ENCODE results near the gene TAC4. TPM values are rescaled to one million over a fixed set of nuclear protein-coding genes. Genes with fewer than 3 reads are reported as not detected.

TAC4 gene
- total and polyA plus RNA-seq, 10 of the 15 experiments (the other 5 are each of a cell fraction or from before 2014, with no cell fraction given): not detected

GRCh38 chr17:49839455-49839854, 8.4 kb downstream of the TAC4 start:
- intact Hi-C loops (cut with micrococcal nuclease; ENCODE audit: unreplicated experiment) (no loop called here), in situ Hi-C loops (cut with MboI) (no loop called here)
- 93% methylated on average over 5 of the region's 5 CpGs for WGBS (ENCODE audit: insufficient coverage, insufficient replicate concordance, low lambda C conversion rate, missing lambda C conversion rate)
- no peak overlapping the region for H3K9ac ChIP-seq (ENCODE audit: control insufficient read depth, insufficient read depth, low read length)
- no peak overlapping the region for H3K27ac ChIP-seq (ENCODE audit: control insufficient read depth, insufficient read depth)
- TF ChIP-seq RB1 (IDR thresholded peaks at IDR 0.05; ENCODE audit: borderline replicate concordance) (no peak), TCF3 (IDR thresholded peaks at IDR 0.05; ENCODE audit: borderline replicate concordance, insufficient read depth, low read depth, low read length) (no peak), CBX3 (IDR thresholded peaks at IDR 0.05; ENCODE audit: borderline replicate concordance, low read depth) (no peak), NFXL1 (IDR thresholded peaks at IDR 0.05; ENCODE audit: borderline replicate concordance) (no peak)
- no peaks in the 10 kb centered on the region for H3K79me2 ChIP-seq (ENCODE audit: control insufficient read depth, insufficient read depth, low read length)
- CTCF ChIA-PET: interaction anchor here (0.5 kb wide), 1 partner anchor 269 kb away, joined by 3 read pairs; no protein-coding TSS in a partner anchor
- no peaks in the 10 kb centered on the region for H3K9me3 ChIP-seq (replicated peaks; ENCODE audit: control insufficient read depth, insufficient read depth, low read length)
- SMC1A ChIA-PET (ENCODE audit: uncharacterized antibody, unreplicated experiment): no interaction called here
- no peak overlapping the region for H2AFZ ChIP-seq (ENCODE audit: control insufficient read depth, low read depth, low read length)
- RAD21 ChIA-PET (ENCODE audit: unreplicated experiment): no interaction called here
- no peaks in the 10 kb centered on the region for H3K27me3 ChIP-seq (replicated peaks in 1 of 2; ENCODE audit: control insufficient read depth in 2 of 2, insufficient read depth in 2 of 2, low read length in 1 of 2)
- ATAC-seq (no peak), FAIRE-seq (no peak), DNase-seq (ENCODE audit: low read depth, low spot score) (no peak)
- no TSS peak for BruUV-seq (replicated peaks)
- H4K20me1 ChIP-seq (ENCODE audit: control insufficient read depth, insufficient read depth): no peaks in the 10 kb centered on the region
- POLR2A ChIA-PET: no interaction called here
- H3K4me3 ChIP-seq: no peak overlapping the region
- no peaks in the 10 kb centered on the region for H3K4me1 ChIP-seq (ENCODE audit: control insufficient read depth, insufficient read depth, low read length)
- H3K4me2 ChIP-seq (ENCODE audit: control insufficient read depth, insufficient read depth): no peak overlapping the region
- H3K36me3 ChIP-seq (ENCODE audit: control insufficient read depth in 2 of 2, insufficient read depth in 2 of 2, low read length in 1 of 2): no peaks in the 10 kb centered on the region

- no peak overlapping the region for H3K4me2 ChIP-seq (ENCODE audit: control insufficient read depth, insufficient read depth)
- FAIRE-seq (no peak), DNase-seq (ENCODE audit: low read depth, low spot score) (no peak), ATAC-seq (peak; percentile 48)
- no peaks in the 10 kb centered on the region for H3K79me2 ChIP-seq (ENCODE audit: control insufficient read depth, insufficient read depth, low read length)
- SMC1A ChIA-PET (ENCODE audit: uncharacterized antibody, unreplicated experiment): no interaction called here
- H3K4me3 ChIP-seq: no peak overlapping the region
- no peaks in the 10 kb centered on the region for H3K9me3 ChIP-seq (replicated peaks; ENCODE audit: control insufficient read depth, insufficient read depth, low read length)
- CTCF ChIA-PET: interaction anchor here (0.6 kb wide), 1 partner anchor 272 kb away, joined by 3 read pairs; no protein-coding TSS in a partner anchor
- TF ChIP-seq BHLHE40 (IDR thresholded peaks at IDR 0.05; ENCODE audit: borderline replicate concordance in 1 of 2, low read depth in 2 of 2, low read length in 1 of 2) (peak in 1 of 2 experiments; percentile 34; a peak in 1 of 4 replicates), NFYA (IDR thresholded peaks at IDR 0.05; ENCODE audit: borderline replicate concordance, low read depth, low read length) (no peak), IKZF2 (IDR thresholded peaks at IDR 0.05) (no peak), RUNX3 (IDR thresholded peaks at IDR 0.05; ENCODE audit: low read length) (no peak), EP300 (IDR thresholded peaks at IDR 0.05; ENCODE audit: borderline replicate concordance in 1 of 2, control insufficient read depth in 1 of 2, low read depth in 2 of 2, low read length in 2 of 2) (no peak), MEF2B (IDR thresholded peaks at IDR 0.05; ENCODE audit: partially characterized antibody, poor library complexity, severe bottlenecking) (peak; percentile 25)
- no peak overlapping the region for H2AFZ ChIP-seq (ENCODE audit: control insufficient read depth, low read depth, low read length)
- H3K27ac ChIP-seq (ENCODE audit: control insufficient read depth, insufficient read depth): no peak overlapping the region
- in situ Hi-C loops (cut with MboI): no loop called here
- no peaks in the 10 kb centered on the region for H3K27me3 ChIP-seq (replicated peaks in 1 of 2; ENCODE audit: control insufficient read depth in 2 of 2, insufficient read depth in 2 of 2, low read length in 1 of 2)
- WGBS (ENCODE audit: insufficient coverage, insufficient replicate concordance, low lambda C conversion rate, missing lambda C conversion rate): 74% methylated on average over 16 of the region's 16 CpGs
- no peaks in the 10 kb centered on the region for H4K20me1 ChIP-seq (ENCODE audit: control insufficient read depth, insufficient read depth)
- intact Hi-C loops (cut with micrococcal nuclease; ENCODE audit: unreplicated experiment): no loop called here
- H3K9ac ChIP-seq (ENCODE audit: control insufficient read depth, insufficient read depth, low read length): no peak overlapping the region
- RAD21 ChIA-PET (ENCODE audit: unreplicated experiment): no interaction called here
- H3K4me1 ChIP-seq (ENCODE audit: control insufficient read depth, insufficient read depth, low read length): no peaks in the 10 kb centered on the region
- no TSS peak for BruUV-seq (replicated peaks)
- POLR2A ChIA-PET: no interaction called here
- peaks cover under 1 to 5% of the 10 kb centered on the region in 2 experiments; a peak in 2 of 4 replicates for H3K36me3 ChIP-seq (ENCODE audit: control insufficient read depth in 2 of 2, insufficient read depth in 2 of 2, low read length in 1 of 2)
Measured at GRCh38 chr17:49836111-49837030, 11.5 kb downstream of the TAC4 start.
